ENCODE results near the gene MCCD1.

Gene MCCD1

DNA sequence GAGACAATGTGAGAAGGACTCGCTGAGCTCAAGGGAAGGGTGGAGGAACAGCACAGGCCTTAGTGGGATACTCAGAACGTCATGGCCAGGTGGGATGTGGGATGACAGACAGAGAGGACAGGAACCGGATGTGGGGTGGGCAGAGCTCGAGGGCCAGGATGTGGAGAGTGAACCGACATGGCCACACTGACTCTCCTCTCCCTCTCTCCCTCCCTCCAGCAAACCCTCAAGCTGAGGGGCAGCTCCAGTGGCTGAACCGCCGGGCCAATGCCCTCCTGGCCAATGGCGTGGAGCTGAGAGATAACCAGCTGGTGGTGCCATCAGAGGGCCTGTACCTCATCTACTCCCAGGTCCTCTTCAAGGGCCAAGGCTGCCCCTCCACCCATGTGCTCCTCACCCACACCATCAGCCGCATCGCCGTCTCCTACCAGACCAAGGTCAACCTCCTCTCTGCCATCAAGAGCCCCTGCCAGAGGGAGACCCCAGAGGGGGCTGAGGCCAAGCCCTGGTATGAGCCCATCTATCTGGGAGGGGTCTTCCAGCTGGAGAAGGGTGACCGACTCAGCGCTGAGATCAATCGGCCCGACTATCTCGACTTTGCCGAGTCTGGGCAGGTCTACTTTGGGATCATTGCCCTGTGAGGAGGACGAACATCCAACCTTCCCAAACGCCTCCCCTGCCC, 48.3 kb downstream of the MCCD1 start:
- no peak for TF ChIP-seq ZNF274 (IDR thresholded peaks at IDR 0.05; ENCODE audit: low read depth, low read length)
- H3K4me3 ChIP-seq (ENCODE audit: low read length): peak overlapping the region; percentile 84

- H3K4me3 ChIP-seq (ENCODE audit: low read length): peak overlapping the region; percentile 84; the same call in 1 of the 2 replicates
- no peak for TF ChIP-seq ZNF274 (IDR thresholded peaks at IDR 0.05; ENCODE audit: low read depth, low read length)
These were observed 48.8 kb downstream of the MCCD1 start for GRCh38 chr6:31577579-31577966.

DNA sequence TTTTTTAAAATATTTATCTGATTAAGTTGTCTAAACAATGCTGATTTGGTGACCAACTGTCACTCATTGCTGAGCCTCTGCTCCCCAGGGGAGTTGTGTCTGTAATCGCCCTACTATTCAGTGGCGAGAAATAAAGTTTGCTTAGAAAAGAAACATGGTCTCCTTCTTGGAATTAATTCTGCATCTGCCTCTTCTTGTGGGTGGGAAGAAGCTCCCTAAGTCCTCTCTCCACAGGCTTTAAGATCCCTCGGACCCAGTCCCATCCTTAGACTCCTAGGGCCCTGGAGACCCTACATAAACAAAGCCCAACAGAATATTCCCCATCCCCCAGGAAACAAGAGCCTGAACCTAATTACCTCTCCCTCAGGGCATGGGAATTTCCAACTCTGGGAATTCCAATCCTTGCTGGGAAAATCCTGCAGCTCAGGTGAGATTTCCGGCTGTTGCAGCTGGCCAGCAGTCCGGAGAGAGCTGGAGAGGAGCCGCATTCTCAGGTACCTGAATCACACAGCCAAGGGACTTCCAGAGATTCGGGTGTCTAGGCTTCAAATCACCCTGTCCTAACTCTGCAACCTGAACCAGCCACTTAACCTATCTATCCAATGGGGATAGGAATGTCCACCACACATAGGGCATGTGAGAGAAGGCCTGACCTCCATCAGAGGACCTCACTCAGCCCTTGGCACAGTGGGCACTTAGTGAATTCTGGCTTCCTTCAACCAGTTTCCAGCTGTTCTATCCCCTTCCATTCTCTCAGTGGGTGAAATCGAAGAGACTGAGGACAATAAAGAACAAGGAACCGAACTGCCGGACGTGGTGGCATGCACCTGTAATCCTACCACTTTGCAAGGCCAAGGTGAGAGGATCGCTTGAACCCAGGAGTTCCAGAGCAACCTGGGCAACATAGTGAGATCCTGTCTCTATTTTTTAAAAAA, 49.7 kb downstream of the MCCD1 start:
- TF ChIP-seq ZNF274 (IDR thresholded peaks at IDR 0.05; ENCODE audit: low read depth, low read length): no peak

GRCh38 chr6:31579119-31579505, 50.4 kb downstream of the MCCD1 start:
- no peak for TF ChIP-seq ZNF274 (IDR thresholded peaks at IDR 0.05; ENCODE audit: low read depth, low read length)

More for the DNA sequence above, 49.7 kb downstream of the MCCD1 start:
- H3K4me3 ChIP-seq (ENCODE audit: low read length): no peak overlapping the region; the same call in 1 of the 2 replicates

More at GRCh38 chr6:31579119-31579505, 50.4 kb downstream of the MCCD1 start:
- no peak overlapping the region for H3K4me3 ChIP-seq (ENCODE audit: low read length)
